H1 (cell line): ENCODE results near the gene TMEM106C. TPM values are rescaled to one million over a fixed set of nuclear protein-coding genes. Genes with fewer than 3 reads are reported as not detected.

Experiments used
- CTCF ChIA-PET: fragments of 300-600 bp; sonication (Branson Sonifier 250); formaldehyde crosslinking; loops from one replicate; lab custom pipeline; 2021; ENCODE audit not compliant: partially characterized antibody; lab: Charles Lee
- POLR2A ChIA-PET: fragments of 300-600 bp; sonication (Branson Sonifier 250); formaldehyde crosslinking; loops from one replicate; lab custom pipeline; 2021; ENCODE audit warnings: inconsistent platforms; ENCODE audit not compliant: partially characterized antibody; lab: Charles Lee
- DNase-seq, 2 experiments: peaks; one replicate each; pipeline versions ENCODE4 v3.0.0 to v3.0.0-alpha.2; 2010 to 2022; ENCODE audit warnings: low spot score in 2 of 2, low read depth in 1 of 2, mixed read lengths in 1 of 2
- FAIRE-seq: peaks from 2 replicates; lab custom pipeline; 2011; peaks lifted over from hg19 to GRCh38; lab: Jason Lieb, UNC
- H2AFZ ChIP-seq: 2 replicates; pipeline ENCODE4 v1.8.1; 2012; ENCODE audit warnings: low read length, inconsistent platforms
- H2AK5ac ChIP-seq: 2 replicates; pipeline ENCODE4 v1.6.1; 2013; ENCODE audit warnings: low read depth, low read length
- H2BK120ac ChIP-seq: replicated peaks from 2 replicates; pipeline ENCODE3; 2013; ENCODE audit warnings: low read depth, low read length, inconsistent platforms
- H2BK12ac ChIP-seq: 2 replicates; pipeline ENCODE4 v1.6.1; 2013; ENCODE audit warnings: low read depth, low read length
- H2BK15ac ChIP-seq: 2 replicates; pipeline ENCODE4 v1.6.1; 2013; ENCODE audit warnings: low read length
- H2BK20ac ChIP-seq: 2 replicates; pipeline ENCODE4 v1.6.1; 2013; ENCODE audit warnings: low read length
- H2BK5ac ChIP-seq: 2 replicates; pipeline ENCODE4 v1.6.1; 2013; ENCODE audit warnings: low read depth, low read length
- H3K14ac ChIP-seq: 2 replicates; pipeline ENCODE4 v1.6.1; 2013; ENCODE audit warnings: inconsistent platforms; ENCODE audit not compliant: insufficient read length
- H3K18ac ChIP-seq: 2 replicates; pipeline ENCODE4 v1.6.1; 2013; ENCODE audit warnings: low read length; ENCODE audit errors: extremely low read depth
- H3K23ac ChIP-seq: 2 replicates; pipeline ENCODE4 v1.6.1; 2013; ENCODE audit warnings: inconsistent platforms; ENCODE audit not compliant: insufficient read length
- H3K23me2 ChIP-seq: 2 replicates; pipeline ENCODE4 v1.6.1; 2013; ENCODE audit warnings: low read depth, low read length
- H3K27ac ChIP-seq: 2 replicates; pipeline ENCODE4 v1.6.1; 2011; ENCODE audit warnings: low read depth, low read length, inconsistent platforms
- H3K27me3 ChIP-seq, 4 experiments: replicated peaks in 1 of 4; 1 replicate in 1 of 4; 2 replicates in 3 of 4; pipeline versions ENCODE4 v1.6.1 to v1.8.1; 2011 to 2013; ENCODE audit warnings: low read length in 3 of 4, mild to moderate bottlenecking in 3 of 4, inconsistent platforms in 2 of 4, mixed read lengths in 2 of 4, moderate library complexity in 1 of 4; ENCODE audit not compliant: control insufficient read depth in 3 of 4, insufficient read depth in 3 of 4; ENCODE audit errors: extremely low read depth in 1 of 4
- H3K36me3 ChIP-seq, 4 experiments: 2 replicates each; pipeline versions ENCODE4 v1.6.1 to v1.8.1; 2011 to 2013; ENCODE audit warnings: mild to moderate bottlenecking in 4 of 4, low read length in 3 of 4, moderate library complexity in 2 of 4, control low read depth in 1 of 4, inconsistent platforms in 1 of 4; ENCODE audit not compliant: insufficient read depth in 4 of 4, control insufficient read depth in 2 of 4
- H3K4ac ChIP-seq: replicated peaks from 2 replicates; pipeline ENCODE3; 2013; ENCODE audit warnings: low read length, low read depth, mixed read lengths, inconsistent platforms; ENCODE audit not compliant: insufficient read length
- H3K4me1 ChIP-seq, 4 experiments: replicated peaks in 1 of 4; 1 replicate in 1 of 4; 2 replicates in 3 of 4; pipeline versions ENCODE4 v1.6.1 to v1.8.1; 2011 to 2013; ENCODE audit warnings: low read length in 3 of 4, inconsistent platforms in 2 of 4, mixed read lengths in 1 of 4; ENCODE audit not compliant: insufficient read depth in 4 of 4, control insufficient read depth in 3 of 4
- H3K4me2 ChIP-seq, 2 experiments: 2 replicates each; pipeline versions ENCODE4 v1.6.1 to v1.8.1; 2011 to 2013; ENCODE audit warnings: low read depth in 2 of 2, low read length in 2 of 2, control low read depth in 1 of 2, inconsistent platforms in 1 of 2, mild to moderate bottlenecking in 1 of 2; ENCODE audit not compliant: insufficient read depth in 1 of 2
- H3K4me3 ChIP-seq, 4 experiments: fragments of 200-600, 300-600 bp in 1 of 4; sonication (generic), shearing (Covaris generic), sonication (Bioruptor Twin) in 1 of 4; 2 replicates each; pipeline versions ENCODE4 v1.5.1 to v1.8.1; 2011 to 2016; ENCODE audit warnings: low read length in 4 of 4, low read depth in 3 of 4, control low read depth in 2 of 4, inconsistent platforms in 2 of 4, mild to moderate bottlenecking in 2 of 4, mixed read lengths in 1 of 4, moderate library complexity in 1 of 4; ENCODE audit not compliant: insufficient read depth in 2 of 4; ENCODE audit errors: extremely low read depth in 1 of 4
- H3K56ac ChIP-seq: replicated peaks from 2 replicates; pipeline ENCODE3; 2013; ENCODE audit warnings: low read depth, mild to moderate bottlenecking, mixed read lengths, low read length, inconsistent platforms; ENCODE audit not compliant: insufficient read length
- H3K79me1 ChIP-seq: 2 replicates; pipeline ENCODE4 v1.6.1; 2013; ENCODE audit warnings: low read depth, low read length, control low read depth
- H3K79me2 ChIP-seq, 2 experiments: 2 replicates each; pipeline versions ENCODE4 v1.6.1 to v1.8.1; 2012 to 2013; ENCODE audit warnings: low read length in 2 of 2, mild to moderate bottlenecking in 2 of 2, inconsistent platforms in 1 of 2; ENCODE audit not compliant: insufficient read depth in 2 of 2, control insufficient read depth in 1 of 2
- H3K9ac ChIP-seq, 4 experiments: replicated peaks in 1 of 4; 1 replicate in 1 of 4; 2 replicates in 3 of 4; pipeline versions ENCODE4 v1.6.1 to v1.8.1; 2011 to 2013; ENCODE audit warnings: low read depth in 3 of 4, low read length in 3 of 4, control low read depth in 2 of 4, mild to moderate bottlenecking in 2 of 4, moderate library complexity in 2 of 4, inconsistent platforms in 1 of 4; ENCODE audit errors: extremely low read depth in 1 of 4
- H3K9me3 ChIP-seq, 2 experiments: 2 replicates each; pipeline versions ENCODE4 v1.6.1 to v1.8.1; 2012 to 2013; ENCODE audit warnings: mild to moderate bottlenecking in 2 of 2, moderate library complexity in 2 of 2, control low read depth in 1 of 2, inconsistent platforms in 1 of 2, low read depth in 1 of 2, low read length in 1 of 2, mixed read lengths in 1 of 2; ENCODE audit not compliant: insufficient read depth in 2 of 2
- H4K20me1 ChIP-seq, 2 experiments: replicated peaks in 1 of 2; 2 replicates each; pipeline versions ENCODE3 to v1.8.1; 2011 to 2013; ENCODE audit warnings: inconsistent platforms in 2 of 2, low read length in 2 of 2, mild to moderate bottlenecking in 1 of 2; ENCODE audit not compliant: insufficient read depth in 2 of 2, control insufficient read depth in 1 of 2
- H4K5ac ChIP-seq: 2 replicates; pipeline ENCODE4 v1.6.1; 2013; ENCODE audit warnings: low read length, low read depth, mixed read lengths, inconsistent platforms; ENCODE audit not compliant: insufficient read length
- H4K8ac ChIP-seq: 2 replicates; pipeline ENCODE4 v1.8.0; 2013; ENCODE audit warnings: mild to moderate bottlenecking, moderate library complexity, low read length, inconsistent platforms; ENCODE audit not compliant: insufficient read depth; ENCODE audit errors: extremely low read depth
- H4K91ac ChIP-seq: replicated peaks from 2 replicates; pipeline ENCODE3; 2013; ENCODE audit warnings: low read length, mixed read lengths, inconsistent platforms; ENCODE audit not compliant: insufficient read length
- CTBP2 ChIP-seq: IDR thresholded peaks from 2 replicates; pipeline ENCODE4 v1.7.0; 2011; ENCODE audit warnings: borderline replicate concordance, mild to moderate bottlenecking, moderate library complexity, mixed read lengths, low read length; ENCODE audit not compliant: insufficient read depth, insufficient read length
- WGBS, 2 experiments: shearing (Covaris generic) in 1 of 2; methylation state at CpG; one replicate each; pipeline versions ENCODE4 v1.1.6 to v1.1.7; 2013 to 2015; ENCODE audit warnings: low lambda C conversion rate in 2 of 2, mixed read lengths in 2 of 2, inconsistent platforms in 1 of 2, low coverage in 1 of 2, missing lambda C conversion rate in 1 of 2; ENCODE audit not compliant: insufficient replicate concordance in 2 of 2, insufficient coverage in 1 of 2, insufficient read length in 1 of 2; ENCODE audit errors: extremely low coverage in 1 of 2, missing lambda C conversion rate in 1 of 2; 5-methylcytosine and 5-hydroxymethylcytosine counted together
- polyA plus RNA-seq, 7 experiments: library from polyadenylated mRNA; depleted of rRNA in 3 of 7; stranded (reverse) in 5 of 7; unstranded in 2 of 7; fragments of >200 nt in 5 of 7; fragments of 200-250 nt in 2 of 7; gene quantifications; 1 replicate in 5 of 7; 2 replicates in 1 of 7; 4 replicates in 1 of 7; pipeline versions ENCODE4 v1.2.1 to v1.2.3, GENCODE V29; 2011 to 2013; ENCODE audit warnings: missing spikeins in 2 of 7, mixed read lengths in 2 of 7
- total RNA-seq: library from RNA; stranded (reverse); fragmentation: NEBNext Ultra II Directional; extraction: Animal tissue kit (Norgen Biotek cat#: 25700); gene quantifications from 2 replicates; pipeline ENCODE4 v1.2.1, GENCODE V29; 2021

TMEM106C gene
- total and polyA plus RNA-seq, 2 of the 8 experiments (the other 6 are each of a cell fraction or from before 2014, with no cell fraction given): 36.6 to 45.3 TPM

GRCh38 chr12:47978598-47978873 lies 15.1 kb downstream of the TMEM106C start:
- Histone ChIP-seq H2BK5ac (no peak overlapping the region), H2BK20ac (no peak overlapping the region), H2AFZ (no peak overlapping the region), H4K5ac (no peak overlapping the region), H3K14ac (no peak overlapping the region), H3K36me3 (no peaks in the 10 kb centered on the region), H2BK120ac (no peak overlapping the region), H3K79me2 (no peaks in the 10 kb centered on the region), H4K8ac (no peak overlapping the region), H3K9me3 (no peaks in the 10 kb centered on the region), H3K27me3 (no peaks in the 10 kb centered on the region; a peak in 2 of 7 replicates), H3K4me2 (no peak overlapping the region), H4K91ac (no peak overlapping the region), H4K20me1 (no peaks in the 10 kb centered on the region), H3K79me1 (no peaks in the 10 kb centered on the region), H3K4me3 (no peak overlapping the region), H2BK15ac (no peak overlapping the region), H3K4ac (no peak overlapping the region), H2BK12ac (no peak overlapping the region; the same call in 1 of the 2 replicates), H3K27ac (no peak overlapping the region), H3K56ac (no peak overlapping the region), H3K18ac (no peak overlapping the region), H3K4me1 (no peaks in the 10 kb centered on the region), H3K9ac (no peak overlapping the region), H3K23me2 (no peaks in the 10 kb centered on the region), H3K23ac (no peak overlapping the region), H2AK5ac (no peak overlapping the region)
- no peak for TF ChIP-seq CTBP2
- 85% methylated on average over 2 of the region's 7 CpGs; no CpG with 5 or more reads in 1 of the 2 experiments for WGBS, 2 experiments
- POLR2A ChIA-PET: interaction anchor here (0.9 to 1.1 kb wide), 2 partner anchors 12 to 73 kb away, joined by 3 read pairs; partner anchors contain the start of gene VDR
- DNase-seq: no peak
- no peak for FAIRE-seq
- CTCF ChIA-PET: interaction anchor here (0.9 to 4.2 kb wide), 6 partner anchors 9 to 83 kb away, joined by 3 to 22 read pairs (median 5); partner anchors contain the start of gene TMEM106C
